HCT116 (cell line): ENCODE measurements around the gene SUDS3. TPM values are rescaled to one million over a fixed set of nuclear protein-coding genes. Genes with fewer than 3 reads are reported as not detected.
A peak's percentile ranks its signal among the peaks of the same experiment; 100 is the strongest.

Experiments used
- ATAC-seq: fragments of 200-7000 bp; cut with Tn5 transposase; 2 replicates; pipeline ENCODE4 v1.9.1; 2020; ENCODE audit warnings: mild to moderate bottlenecking, moderate library complexity
- BruUV-seq: library from RNA; stranded (reverse); fragments of 400-500 nt; replicated peaks from 2 replicates; lab custom pipeline; 2021; lab: Mats Ljungman, UMichigan
- CTCF ChIA-PET: fragments of 300-600 bp; sonication (Branson Sonifier 250); formaldehyde crosslinking; loops from one replicate; lab custom pipeline; 2021; ENCODE audit warnings: antibody characterized with exemption; lab: Charles Lee
- POLR2A ChIA-PET: fragments of 300-600, 350-600 bp; sonication (Branson Sonifier 250); formaldehyde crosslinking; loops from one replicate; lab custom pipeline; 2021; ENCODE audit warnings: antibody characterized with exemption; lab: Charles Lee
- RAD21 ChIA-PET, 2 experiments: fragments of 300-600 bp; sonication (Branson Sonifier 250); formaldehyde crosslinking; loops; one replicate each; lab custom pipeline; 2023; ENCODE audit warnings: low total read pairs in 2 of 2; ENCODE audit not compliant: uncharacterized antibody in 2 of 2, unreplicated experiment in 2 of 2, low non-redundant PET in 1 of 2; lab: Charles Lee
- DNase-seq: peaks from one replicate; pipeline ENCODE4 v3.0.0-alpha.2; 2010; ENCODE audit warnings: low read depth, low spot score
- H2AFZ ChIP-seq: fragments of 200-600 bp; shearing (Covaris generic), sonication (generic); 2 replicates; pipeline ENCODE4 v1.6.1; 2017; ENCODE audit warnings: low read depth, mixed run types, mixed read lengths, antibody characterized with exemption, low read length; ENCODE audit not compliant: poor library complexity, severe bottlenecking
- H3K27ac ChIP-seq: 2 replicates; pipeline ENCODE4 v1.5.1; 2012; ENCODE audit warnings: low read depth, low read length
- H3K27me3 ChIP-seq: fragments of 200-600 bp; sonication (generic); 2 replicates; pipeline ENCODE4 v1.6.1; 2016; ENCODE audit warnings: mixed run types, low read length, mixed read lengths; ENCODE audit not compliant: insufficient read depth
- H3K36me3 ChIP-seq, 2 experiments: fragments of 200-500 bp in 1 of 2; fragments of 200-600 bp in 1 of 2; sonication (Bioruptor generic) in 1 of 2; sonication (generic) in 1 of 2; 2 replicates each; pipeline versions ENCODE4 v1.5.1 to v1.6.1; 2014 to 2016; ENCODE audit warnings: low read length in 2 of 2, inconsistent platforms in 1 of 2, mixed read lengths in 1 of 2, mixed run types in 1 of 2; ENCODE audit not compliant: insufficient read depth in 2 of 2, control insufficient read depth in 1 of 2
- H3K4me1 ChIP-seq, 2 experiments: fragments of 200-600 bp in 1 of 2; sonication (generic) in 1 of 2; 2 replicates each; pipeline versions ENCODE4 v1.5.1 to v1.6.1; 2012 to 2017; ENCODE audit warnings: low read length in 2 of 2, inconsistent platforms in 1 of 2, mild to moderate bottlenecking in 1 of 2, mixed read lengths in 1 of 2, mixed run types in 1 of 2, moderate library complexity in 1 of 2; ENCODE audit not compliant: insufficient read depth in 2 of 2, control insufficient read depth in 1 of 2
- H3K4me2 ChIP-seq: fragments of 200-600 bp; sonication (generic); 2 replicates; pipeline ENCODE4 v1.6.1; 2017; ENCODE audit warnings: mixed run types, low read length, mixed read lengths
- H3K4me3 ChIP-seq, 2 experiments: fragments of 200-600 bp in 1 of 2; sonication (generic) in 1 of 2; replicated peaks in 1 of 2; 2 replicates each; pipeline ENCODE4 v1.5.1; 2011 to 2016; ENCODE audit warnings: low read length in 2 of 2, control low read depth in 1 of 2, low read depth in 1 of 2, mild to moderate bottlenecking in 1 of 2, mixed read lengths in 1 of 2, mixed run types in 1 of 2
- H3K79me2 ChIP-seq: fragments of 200-600 bp; sonication (generic); 2 replicates; pipeline ENCODE4 v1.6.1; 2017; ENCODE audit warnings: mild to moderate bottlenecking, mixed run types, low read length, moderate library complexity, mixed read lengths; ENCODE audit not compliant: insufficient read depth
- H3K9ac ChIP-seq: fragments of 200-600 bp; sonication (generic); 2 replicates; pipeline ENCODE4 v1.6.1; 2016; ENCODE audit warnings: low read length, mixed read lengths
- H3K9me2 ChIP-seq: fragments of 200-600 bp; sonication (generic), shearing (Covaris generic); 2 replicates; pipeline ENCODE4 v1.6.1; 2017; ENCODE audit warnings: mixed run types, mild to moderate bottlenecking, moderate library complexity; ENCODE audit not compliant: insufficient read depth
- H3K9me3 ChIP-seq, 2 experiments: fragments of 200-500 bp in 1 of 2; fragments of 200-600 bp in 1 of 2; sonication (Bioruptor generic) in 1 of 2; sonication (generic) in 1 of 2; 2 replicates each; pipeline ENCODE4 v1.6.1; 2014 to 2017; ENCODE audit warnings: low read length in 2 of 2, mixed read lengths in 2 of 2, inconsistent platforms in 1 of 2, low read depth in 1 of 2, mild to moderate bottlenecking in 1 of 2, mixed run types in 1 of 2, moderate library complexity in 1 of 2; ENCODE audit not compliant: control insufficient read depth in 1 of 2, insufficient read depth in 1 of 2
- H4K20me1 ChIP-seq: fragments of 200-600 bp; sonication (generic), shearing (Covaris generic); 2 replicates; pipeline ENCODE4 v1.6.1; 2017; ENCODE audit warnings: mixed run types, mild to moderate bottlenecking, moderate library complexity; ENCODE audit not compliant: insufficient read depth
- ATF3 ChIP-seq: IDR thresholded peaks from 2 replicates; pipeline ENCODE4 v1.6.1; 2012
- EZH2 ChIP-seq: fragments of 200-600 bp; sonication (generic); IDR thresholded peaks from 2 replicates; pipeline ENCODE4 v1.6.1; 2017; ENCODE audit warnings: antibody characterized with exemption, mixed run types
- EZH2phosphoT487 ChIP-seq: fragments of 200-600 bp; IDR thresholded peaks from 2 replicates; pipeline ENCODE4 v1.6.1; 2018; ENCODE audit warnings: antibody characterized with exemption, borderline replicate concordance
- FOSL1 ChIP-seq: IDR thresholded peaks from 2 replicates; pipeline ENCODE4 v1.6.1; 2012; ENCODE audit warnings: low read depth
- JUND ChIP-seq: IDR thresholded peaks from 2 replicates; pipeline ENCODE4 v1.6.1; 2012
- POLR2A ChIP-seq: IDR thresholded peaks from 2 replicates; pipeline ENCODE4 v1.7.0; 2011; ENCODE audit warnings: borderline replicate concordance; ENCODE audit not compliant: insufficient read depth, insufficient read length; ENCODE audit errors: extremely low read depth
- TCF7L2 ChIP-seq: IDR thresholded peaks from 2 replicates; pipeline ENCODE4 v1.7.0; 2011; ENCODE audit warnings: borderline replicate concordance, inconsistent platforms; ENCODE audit not compliant: insufficient read depth, insufficient read length; ENCODE audit errors: extremely low read depth
- YY1 ChIP-seq: IDR thresholded peaks from 2 replicates; pipeline ENCODE4 v1.6.1; 2011; ENCODE audit warnings: low read length, low read depth, moderate library complexity, mild to moderate bottlenecking; ENCODE audit not compliant: insufficient replicate concordance; ENCODE audit errors: extremely low read depth
- ZFX ChIP-seq: fragments of 450-650 bp; IDR thresholded peaks from 2 replicates; pipeline ENCODE4 v1.6.1; 2017
- ZNF274 ChIP-seq: fragments of 200-500 bp; sonication (Bioruptor generic); IDR thresholded peaks from 2 replicates; pipeline ENCODE4 v1.6.1; 2014; ENCODE audit warnings: mild to moderate bottlenecking, low read depth, low read length, inconsistent platforms
- intact Hi-C: fragments of 100-400 bp; cut with micrococcal nuclease; formaldehyde crosslinking; loops from 2 replicates; pipeline ENCODE4 v1.10.0; 2022
- total RNA-seq: library from RNA; stranded (reverse); gene quantifications from one replicate; pipeline ENCODE4 v1.2.1, GENCODE V29; 2021; ENCODE audit not compliant: unreplicated experiment
- TF ChIP-seq, protein P1 (sequence below): IDR thresholded peaks from 2 replicates; pipeline ENCODE4 v1.6.1; 2011; ENCODE audit warnings: mild to moderate bottlenecking, low read length, moderate library complexity; ENCODE audit not compliant: insufficient replicate concordance; ENCODE audit errors: extremely low read depth

SUDS3 gene
- total RNA-seq, 1 experiment from 2014 or later = 32.3 TPM

DNA sequence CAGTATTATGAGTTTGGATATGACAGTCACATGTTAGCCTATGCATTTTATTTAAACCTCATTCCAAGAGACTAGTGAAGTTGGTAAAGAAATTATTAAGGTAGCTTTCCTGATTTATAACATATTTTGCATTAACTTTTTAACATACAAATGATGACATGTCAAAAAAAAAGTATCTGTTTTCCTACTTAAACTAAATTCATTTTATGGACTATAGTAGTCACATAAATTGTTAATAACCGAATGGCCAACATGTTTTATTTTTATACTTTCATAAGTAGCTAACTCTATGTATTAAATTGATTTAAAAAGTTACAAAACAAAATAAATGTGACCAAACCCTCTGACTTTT is 18.4 kb upstream of the SUDS3 start:
- TF ChIP-seq FOSL1 = no peak
- TF ChIP-seq YY1 = no peak
- TF ChIP-seq ZNF274 = no peak
- TF ChIP-seq, protein P1, sequence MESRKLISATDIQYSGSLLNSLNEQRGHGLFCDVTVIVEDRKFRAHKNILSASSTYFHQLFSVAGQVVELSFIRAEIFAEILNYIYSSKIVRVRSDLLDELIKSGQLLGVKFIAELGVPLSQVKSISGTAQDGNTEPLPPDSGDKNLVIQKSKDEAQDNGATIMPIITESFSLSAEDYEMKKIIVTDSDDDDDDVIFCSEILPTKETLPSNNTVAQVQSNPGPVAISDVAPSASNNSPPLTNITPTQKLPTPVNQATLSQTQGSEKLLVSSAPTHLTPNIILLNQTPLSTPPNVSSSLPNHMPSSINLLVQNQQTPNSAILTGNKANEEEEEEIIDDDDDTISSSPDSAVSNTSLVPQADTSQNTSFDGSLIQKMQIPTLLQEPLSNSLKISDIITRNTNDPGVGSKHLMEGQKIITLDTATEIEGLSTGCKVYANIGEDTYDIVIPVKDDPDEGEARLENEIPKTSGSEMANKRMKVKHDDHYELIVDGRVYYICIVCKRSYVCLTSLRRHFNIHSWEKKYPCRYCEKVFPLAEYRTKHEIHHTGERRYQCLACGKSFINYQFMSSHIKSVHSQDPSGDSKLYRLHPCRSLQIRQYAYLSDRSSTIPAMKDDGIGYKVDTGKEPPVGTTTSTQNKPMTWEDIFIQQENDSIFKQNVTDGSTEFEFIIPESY = no peak
- no peak for TF ChIP-seq POLR2A
- TF ChIP-seq EZH2phosphoT487 = no peak
- no peak for TF ChIP-seq EZH2
- TF ChIP-seq TCF7L2 = no peak
- no peak for TF ChIP-seq ATF3
- TF ChIP-seq JUND = no peak
- TF ChIP-seq ZFX = no peak
- TF ChIP-seq, all 23 proteins: peak for 0
- no peaks in the 10 kb centered on the region for H4K20me1 ChIP-seq
- RAD21 ChIA-PET = no interaction called here
- no peaks in the 10 kb centered on the region for H3K36me3 ChIP-seq
- ATAC-seq (no peak), DNase-seq (no peak)
- H2AFZ ChIP-seq = no peak overlapping the region
- no peak overlapping the region for H3K27ac ChIP-seq
- H3K79me2 ChIP-seq = no peaks in the 10 kb centered on the region
- H3K4me1 ChIP-seq = peaks cover 22 to 30% of the 10 kb centered on the region in 2 experiments
- CTCF ChIA-PET = interaction anchor here (0.9 to 3.1 kb wide), 9 partner anchors 9 to 500 kb away, joined by 3 to 31 read pairs (median 4); partner anchors contain the start of gene SUDS3
- H3K9ac ChIP-seq = no peak overlapping the region
- POLR2A ChIA-PET = interaction anchor here (1.3 to 1.5 kb wide), 2 partner anchors 15 to 18 kb away, joined by 4 read pairs; partner anchors contain the start of genes SUDS3 and TAOK3
- BruUV-seq = no TSS peak
- no peaks in the 10 kb centered on the region for H3K27me3 ChIP-seq
- peak overlapping the region in 1 of 2 experiments; percentile 2; a peak in 1 of 4 replicates for H3K4me3 ChIP-seq
- peak overlapping the region; percentile 43 for H3K4me2 ChIP-seq
- H3K9me2 ChIP-seq = no peaks in the 10 kb centered on the region
- intact Hi-C loops = loop anchor here (2.0 kb wide), 1 partner anchor 203 kb away; no protein-coding TSS in a partner anchor
- H3K9me3 ChIP-seq = no peaks in the 10 kb centered on the region
